Right lobe of liver (tissue), 4 donors: Measurements from ENCODE around the gene LRCH1.

Experiments
- POLR2A ChIP-seq: fragments of 450-650 bp; IDR thresholded peaks from one replicate; pipeline ENCODE4 v1.6.1; 2017; ENCODE audit warnings: antibody characterized with exemption, mild to moderate bottlenecking
- TF ChIP-seq, protein P1 (sequence below), 4 donors: fragments of 200-600 bp in 3 of 4; fragments of 450-650 bp in 1 of 4; IDR thresholded peaks; one replicate each; pipeline versions ENCODE4 v1.5.1 to v1.8.0; 2016 to 2022; ENCODE audit warnings: antibody characterized with exemption in 4 of 4, mild to moderate bottlenecking in 2 of 4
- donor health status: DM: no; HTN: no; CAD: no.
- donor health status: DM: no; HTN: no; CAD: no.
- donor health status: DM: no; HTN: yes; CAD: no.

DNA sequence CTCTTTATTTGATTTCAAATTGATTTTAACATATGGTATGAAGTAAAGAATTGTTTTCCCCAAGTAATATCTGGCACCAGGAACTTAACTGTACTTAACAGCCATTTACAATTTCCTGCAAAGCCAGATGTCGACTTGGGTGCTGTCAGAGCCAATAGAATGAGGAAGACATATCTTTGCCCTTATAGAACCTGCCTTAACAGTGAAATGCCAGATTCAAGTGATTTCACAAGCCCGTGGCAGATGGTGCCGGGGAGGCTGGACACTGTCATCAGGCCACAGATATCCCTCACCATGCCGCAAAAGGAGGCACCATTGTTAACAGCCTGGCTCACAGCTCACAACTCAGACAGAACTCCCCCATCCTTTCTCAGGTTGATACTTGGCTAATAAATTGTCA, 195.3 kb downstream of the LRCH1 start:
- TF ChIP-seq, protein P1, sequence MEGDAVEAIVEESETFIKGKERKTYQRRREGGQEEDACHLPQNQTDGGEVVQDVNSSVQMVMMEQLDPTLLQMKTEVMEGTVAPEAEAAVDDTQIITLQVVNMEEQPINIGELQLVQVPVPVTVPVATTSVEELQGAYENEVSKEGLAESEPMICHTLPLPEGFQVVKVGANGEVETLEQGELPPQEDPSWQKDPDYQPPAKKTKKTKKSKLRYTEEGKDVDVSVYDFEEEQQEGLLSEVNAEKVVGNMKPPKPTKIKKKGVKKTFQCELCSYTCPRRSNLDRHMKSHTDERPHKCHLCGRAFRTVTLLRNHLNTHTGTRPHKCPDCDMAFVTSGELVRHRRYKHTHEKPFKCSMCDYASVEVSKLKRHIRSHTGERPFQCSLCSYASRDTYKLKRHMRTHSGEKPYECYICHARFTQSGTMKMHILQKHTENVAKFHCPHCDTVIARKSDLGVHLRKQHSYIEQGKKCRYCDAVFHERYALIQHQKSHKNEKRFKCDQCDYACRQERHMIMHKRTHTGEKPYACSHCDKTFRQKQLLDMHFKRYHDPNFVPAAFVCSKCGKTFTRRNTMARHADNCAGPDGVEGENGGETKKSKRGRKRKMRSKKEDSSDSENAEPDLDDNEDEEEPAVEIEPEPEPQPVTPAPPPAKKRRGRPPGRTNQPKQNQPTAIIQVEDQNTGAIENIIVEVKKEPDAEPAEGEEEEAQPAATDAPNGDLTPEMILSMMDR (IDR thresholded peaks at IDR 0.05), result no peak
- no peak for TF ChIP-seq POLR2A
